Ectodermal cell (in vitro differentiated cells): ENCODE results near the gene SEZ6L.

ENCODE experiments used
- H3K27ac ChIP-seq: 2 replicates; pipeline ENCODE4 v1.7.0; 2013; ENCODE audit warnings: mild to moderate bottlenecking, low read depth, low read length; ENCODE audit not compliant: insufficient read depth, poor library complexity, severe bottlenecking
- H3K27me3 ChIP-seq: 2 replicates; pipeline ENCODE4 v1.7.0; 2013; ENCODE audit warnings: mild to moderate bottlenecking, low read length; ENCODE audit not compliant: insufficient read depth, control insufficient read depth, poor library complexity, severe bottlenecking
- H3K36me3 ChIP-seq: one replicate; pipeline ENCODE4 v1.7.0; 2013; ENCODE audit warnings: low read length; ENCODE audit not compliant: control insufficient read depth, insufficient read depth
- H3K4me1 ChIP-seq: one replicate; pipeline ENCODE4 v1.7.0; 2013; ENCODE audit warnings: low read length; ENCODE audit not compliant: control insufficient read depth, insufficient read depth
- H3K4me3 ChIP-seq: 2 replicates; pipeline ENCODE4 v1.7.0; 2013; ENCODE audit warnings: low read depth, low read length, control low read depth; ENCODE audit not compliant: insufficient read depth
- H3K9me3 ChIP-seq: 2 replicates; pipeline ENCODE4 v1.7.0; 2013; ENCODE audit warnings: mild to moderate bottlenecking, low read length, moderate library complexity; ENCODE audit not compliant: control insufficient read depth
- WGBS, 2 experiments: methylation state at CpG; one replicate each; pipeline ENCODE4 v1.1.7; 2013; ENCODE audit warnings: missing lambda C conversion rate in 2 of 2; 5-methylcytosine and 5-hydroxymethylcytosine counted together

Gene SEZ6L

GRCh38 chr22:26322179-26322905 lies 153.1 kb downstream of the SEZ6L start:
- Histone ChIP-seq H3K4me1 (no peaks in the 10 kb centered on the region), H3K27me3 (no peaks in the 10 kb centered on the region), H3K36me3 (no peaks in the 10 kb centered on the region), H3K9me3 (no peaks in the 10 kb centered on the region), H3K27ac (no peak overlapping the region), H3K4me3 (no peak overlapping the region)
- 88 to 89% methylated on average over 11 of the region's 11 CpGs for WGBS, 2 experiments

- Histone ChIP-seq H3K36me3 (no peaks in the 10 kb centered on the region), H3K27ac (no peak overlapping the region), H3K9me3 (no peaks in the 10 kb centered on the region), H3K4me3 (no peak overlapping the region), H3K27me3 (no peaks in the 10 kb centered on the region), H3K4me1 (no peaks in the 10 kb centered on the region)
- WGBS, 2 experiments, result 89 to 92% methylated on average over 5 of the region's 5 CpGs
Measured at GRCh38 chr22:26323013-26323412, 153.8 kb downstream of the SEZ6L start.

GRCh38 chr22:26324150-26324549 lies 154.9 kb downstream of the SEZ6L start:
- 85 to 89% methylated on average over 4 of the region's 4 CpGs for WGBS, 2 experiments
- Histone ChIP-seq H3K27ac (no peak overlapping the region), H3K36me3 (no peaks in the 10 kb centered on the region), H3K27me3 (no peaks in the 10 kb centered on the region), H3K4me1 (no peaks in the 10 kb centered on the region), H3K4me3 (no peak overlapping the region), H3K9me3 (no peaks in the 10 kb centered on the region)

- no peaks in the 10 kb centered on the region for H3K9me3 ChIP-seq
- no peaks in the 10 kb centered on the region for H3K4me1 ChIP-seq
- 86% methylated on average over 4 of the region's 4 CpGs for WGBS, 2 experiments
- no peaks in the 10 kb centered on the region for H3K27me3 ChIP-seq
- H3K36me3 ChIP-seq, result no peaks in the 10 kb centered on the region
- H3K27ac ChIP-seq, result no peak overlapping the region
- no peak overlapping the region for H3K4me3 ChIP-seq
Measured at GRCh38 chr22:26325641-26326040, 156.4 kb downstream of the SEZ6L start.

GRCh38 chr22:26326803-26327202 lies 157.5 kb downstream of the SEZ6L start:
- Histone ChIP-seq H3K27ac (no peak overlapping the region), H3K36me3 (no peaks in the 10 kb centered on the region), H3K9me3 (no peaks in the 10 kb centered on the region), H3K4me3 (no peak overlapping the region), H3K27me3 (no peaks in the 10 kb centered on the region), H3K4me1 (no peaks in the 10 kb centered on the region)
- WGBS, 2 experiments, result 90 to 93% methylated on average over 20 of the region's 20 CpGs

- Histone ChIP-seq H3K36me3 (no peaks in the 10 kb centered on the region), H3K27ac (no peak overlapping the region), H3K9me3 (no peaks in the 10 kb centered on the region), H3K27me3 (no peaks in the 10 kb centered on the region), H3K4me1 (no peaks in the 10 kb centered on the region), H3K4me3 (no peak overlapping the region)
- 81 to 91% methylated on average over 6 of the region's 6 CpGs for WGBS, 2 experiments
Measured at GRCh38 chr22:26327306-26327705, 158.0 kb downstream of the SEZ6L start.

- H3K36me3 ChIP-seq, result no peaks in the 10 kb centered on the region
- H3K27me3 ChIP-seq, result no peaks in the 10 kb centered on the region
- no peak overlapping the region for H3K4me3 ChIP-seq
- H3K27ac ChIP-seq, result no peak overlapping the region
- WGBS, 2 experiments, result 84 to 87% methylated on average over 8 of the region's 8 CpGs
- no peaks in the 10 kb centered on the region for H3K4me1 ChIP-seq
- H3K9me3 ChIP-seq, result no peaks in the 10 kb centered on the region
Measured at GRCh38 chr22:26328221-26328620, 159.0 kb downstream of the SEZ6L start.

- no peaks in the 10 kb centered on the region for H3K4me1 ChIP-seq
- H3K4me3 ChIP-seq, result no peak overlapping the region
- H3K27me3 ChIP-seq, result peaks cover 19% of the 10 kb centered on the region
- H3K9me3 ChIP-seq, result no peaks in the 10 kb centered on the region
- H3K27ac ChIP-seq, result no peak overlapping the region
- WGBS, 2 experiments, result 22 to 28% methylated on average over 3 to 4 of the region's 4 CpGs
- H3K36me3 ChIP-seq, result no peaks in the 10 kb centered on the region
Measured at GRCh38 chr22:26330971-26331625, 161.8 kb downstream of the SEZ6L start.

GRCh38 chr22:26333088-26333800 lies 164.0 kb downstream of the SEZ6L start:
- Histone ChIP-seq H3K27ac (no peak overlapping the region), H3K9me3 (no peaks in the 10 kb centered on the region), H3K36me3 (no peaks in the 10 kb centered on the region), H3K4me3 (no peak overlapping the region), H3K27me3 (peaks cover 26% of the 10 kb centered on the region), H3K4me1 (no peaks in the 10 kb centered on the region)
- 77 to 86% methylated on average over 5 of the region's 5 CpGs for WGBS, 2 experiments

- Histone ChIP-seq H3K9me3 (no peaks in the 10 kb centered on the region), H3K4me1 (no peaks in the 10 kb centered on the region), H3K27me3 (peaks cover 26% of the 10 kb centered on the region), H3K36me3 (no peaks in the 10 kb centered on the region), H3K4me3 (no peak overlapping the region), H3K27ac (no peak overlapping the region)
- WGBS, 2 experiments, result 87 to 90% methylated on average over 9 of the region's 9 CpGs
Measured at GRCh38 chr22:26334232-26334631, 165.0 kb downstream of the SEZ6L start.
